SKM-1 (cell line): ENCODE data around the gene ME1.
"Not testable (repeated sequence)": the region's sequence is repeated elsewhere in the genome, so short reads cannot be mapped to it uniquely, and the experiment has no call there.

Source experiments
- DNase-seq: peaks from one replicate; lab custom pipeline; 2025; ENCODE audit not compliant: unreplicated experiment; lab: John Stamatoyannopoulos, UW

The ME1 gene

GRCh38 chr6:83359638-83360037, 71.2 kb downstream of the ME1 start:
- DNase-seq, result no peak

DNA sequence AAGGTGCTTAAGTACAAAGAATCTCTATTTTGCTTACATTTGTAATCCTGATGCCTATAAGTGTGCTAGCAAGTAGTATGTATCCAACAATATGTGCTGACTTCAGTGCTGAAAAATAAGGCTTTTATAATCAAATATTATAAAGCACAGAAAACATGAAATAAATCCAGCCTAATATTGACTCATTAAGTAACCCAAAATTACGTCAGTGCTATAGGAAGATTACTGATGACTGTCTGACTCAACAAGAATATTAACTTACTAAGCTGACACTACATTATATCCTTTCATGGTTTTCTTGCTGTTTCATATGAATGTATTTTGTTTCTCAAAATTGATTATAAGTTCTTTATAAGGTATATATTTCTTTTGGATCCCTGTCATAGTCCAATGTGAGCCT, 76.1 kb downstream of the ME1 start:
- no peak for DNase-seq

DNA sequence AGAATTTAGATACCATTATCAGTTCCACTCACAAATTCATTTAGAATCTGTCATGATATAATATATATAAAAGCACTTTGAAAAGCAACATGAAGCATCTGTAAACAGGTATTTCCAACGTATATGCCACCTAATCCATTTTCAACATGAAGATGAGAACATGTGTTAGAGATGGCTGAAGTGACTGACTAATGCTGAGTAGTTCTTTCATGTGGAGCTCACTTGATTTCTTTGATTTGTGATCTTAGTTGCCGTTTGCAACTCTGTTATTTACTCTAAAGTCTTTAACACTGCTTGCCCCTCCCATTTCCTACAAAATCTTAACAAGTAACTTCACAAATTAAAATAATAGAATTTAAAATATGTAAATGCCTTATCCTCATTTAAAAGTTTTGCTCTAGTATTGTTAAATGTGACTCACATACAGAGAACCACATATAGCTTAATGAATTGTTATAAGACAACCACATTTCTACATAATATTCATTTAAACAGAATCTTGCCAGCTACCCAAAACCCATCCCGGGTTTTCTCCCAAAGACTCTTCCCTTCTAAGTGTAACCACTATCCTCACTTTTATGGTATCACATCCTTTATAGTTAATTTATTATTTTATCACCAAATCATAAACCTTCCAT, 78.3 kb downstream of the ME1 start:
- DNase-seq, result no peak

GRCh38 chr6:83343121-83343520, 87.7 kb downstream of the ME1 start:
- DNase-seq, result no peak

GRCh38 chr6:83341765-83342164, 89.1 kb downstream of the ME1 start:
- no peak for DNase-seq

DNA sequence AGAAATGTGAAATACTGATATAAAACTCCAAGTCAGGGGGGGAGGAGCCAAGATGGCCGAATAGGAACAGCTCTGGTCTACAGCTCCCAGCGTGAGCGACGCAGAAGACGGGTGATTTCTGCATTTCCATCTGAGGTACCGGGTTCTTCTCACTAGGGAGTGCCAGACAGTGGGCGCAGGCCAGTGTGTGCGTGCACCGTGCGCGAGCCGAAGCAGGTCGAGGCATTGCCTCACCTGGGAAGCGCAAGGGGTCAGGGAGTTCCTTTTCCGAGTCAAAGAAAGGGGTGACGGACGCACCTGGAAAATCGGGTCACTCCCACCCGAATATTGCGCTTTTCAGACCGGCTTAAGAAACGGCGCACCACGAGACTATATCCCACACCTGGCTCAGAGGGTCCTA, 96.9 kb downstream of the ME1 start:
- DNase-seq, result not testable (repeated sequence)

DNA sequence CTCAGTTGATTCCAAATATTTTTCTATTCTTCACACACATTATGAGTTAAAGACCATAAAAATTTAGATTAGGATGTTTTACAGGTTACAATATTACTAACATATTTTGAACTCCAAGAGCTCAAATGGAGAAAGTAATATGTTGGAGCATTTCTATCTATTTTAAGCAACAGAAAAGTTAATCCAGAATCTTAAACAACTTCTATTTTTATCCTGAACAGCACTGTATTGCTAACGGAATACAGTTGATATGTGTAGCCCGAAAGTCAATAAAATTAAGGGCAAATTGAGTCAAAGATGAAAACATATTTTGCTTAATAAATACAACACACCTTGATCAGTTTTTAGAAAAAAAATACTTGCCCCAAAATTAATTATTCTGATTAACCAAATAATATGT, 97.4 kb downstream of the ME1 start:
- no peak for DNase-seq

DNA sequence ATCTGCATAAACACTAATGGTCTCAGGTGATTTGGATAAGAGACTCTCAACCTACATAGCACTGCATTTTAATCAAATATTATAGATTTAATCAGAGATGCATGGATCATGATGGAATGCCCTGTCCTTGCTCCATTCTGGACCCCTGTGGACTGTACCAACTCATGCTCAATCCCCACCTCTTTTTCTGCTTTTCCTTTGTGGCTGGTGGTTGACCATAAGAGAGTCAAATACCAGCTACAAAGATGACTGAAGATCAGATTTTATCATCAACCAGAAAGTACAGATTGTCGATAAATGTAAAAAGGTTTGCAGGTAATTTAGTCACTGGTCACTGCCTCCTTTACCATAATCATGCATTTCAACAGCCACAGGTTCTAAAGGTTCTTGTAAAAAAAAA, 116.2 kb downstream of the ME1 start:
- DNase-seq, result no peak

- no peak for DNase-seq
Observed at GRCh38 chr6:83313882-83314281, 117.0 kb downstream of the ME1 start.

- DNase-seq, result no peak
Observed at GRCh38 chr6:83311231-83311630, 119.6 kb downstream of the ME1 start.

DNA sequence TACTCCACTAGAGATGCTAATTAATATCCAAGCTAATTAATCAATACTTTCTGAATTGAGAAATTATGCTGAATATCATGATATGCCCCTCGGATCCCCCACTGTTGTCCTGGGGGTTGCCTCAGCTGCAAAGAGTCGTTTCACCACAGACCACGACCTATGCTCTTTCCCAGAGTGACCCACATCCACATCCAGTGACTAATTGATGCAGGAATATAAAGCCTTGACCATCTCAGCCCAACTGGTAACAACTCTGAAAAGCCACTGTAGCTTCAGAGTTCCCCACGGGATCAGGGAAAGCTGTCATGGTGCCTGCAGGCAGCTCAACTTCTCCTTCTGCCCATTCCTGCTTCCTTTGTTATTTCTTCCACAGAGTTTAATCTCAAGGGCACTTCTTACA, 120.8 kb downstream of the ME1 start:
- no peak for DNase-seq

DNA sequence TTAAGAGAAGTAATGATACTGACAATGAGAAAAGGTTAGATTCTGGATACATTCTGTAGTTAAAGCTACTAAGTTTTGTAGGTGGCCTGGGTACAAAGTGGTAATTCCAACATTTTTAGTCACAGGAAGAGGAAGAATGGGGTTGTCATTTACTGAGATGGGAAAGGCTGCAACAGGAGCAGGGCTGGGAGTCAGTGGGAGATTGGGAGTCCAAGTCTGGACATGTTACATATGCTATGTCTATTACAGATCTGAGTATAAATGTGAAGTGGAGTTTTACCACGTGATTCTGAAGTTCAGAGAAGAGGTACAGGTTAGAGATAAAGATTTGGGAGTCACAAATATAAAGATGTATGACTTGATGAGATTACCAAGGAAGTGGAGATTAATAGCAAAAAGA, 121.5 kb downstream of the ME1 start:
- DNase-seq, result no peak

- no peak for DNase-seq
Observed at GRCh38 chr6:83308833-83309232, 122.0 kb downstream of the ME1 start.

DNA sequence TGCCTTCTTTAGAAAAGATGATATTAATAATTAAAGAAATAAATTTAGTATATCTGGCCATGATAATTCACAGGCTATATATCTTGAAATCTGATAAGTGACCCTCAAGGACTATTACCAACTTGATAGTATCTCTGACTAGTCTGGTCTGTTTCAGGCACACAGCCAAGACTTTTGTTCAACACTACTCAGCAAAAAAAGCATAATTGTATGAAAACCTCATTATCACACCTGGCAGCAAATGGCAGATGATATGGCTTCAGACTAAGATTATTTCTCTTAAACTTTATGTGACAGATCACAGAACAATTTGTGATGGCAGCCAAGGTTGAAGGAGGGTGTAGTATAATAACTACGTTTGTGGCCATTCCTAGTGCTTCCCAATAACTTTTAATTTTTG, 123.0 kb downstream of the ME1 start:
- DNase-seq, result no peak

DNA sequence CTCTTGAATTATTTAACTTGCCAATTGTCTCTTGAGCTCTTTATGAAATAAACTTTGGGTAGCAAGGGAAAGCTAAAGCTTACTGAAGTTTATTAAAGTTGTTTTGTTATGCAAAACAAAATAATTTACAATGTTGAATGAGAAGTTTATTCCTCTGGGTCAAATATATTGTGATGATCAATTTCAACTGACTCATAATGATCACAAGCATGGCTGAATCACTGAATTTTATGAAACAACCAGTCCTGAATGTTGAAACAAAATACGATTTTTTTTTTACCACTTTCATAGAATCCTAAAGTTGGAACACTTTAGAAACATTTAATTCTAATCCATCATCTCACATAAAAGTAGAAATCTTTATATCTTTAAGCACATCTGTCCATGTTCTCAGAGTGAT, 127.4 kb downstream of the ME1 start:
- DNase-seq, result no peak

- DNase-seq, result no peak
Observed at GRCh38 chr6:83294676-83295075, 136.2 kb downstream of the ME1 start.

GRCh38 chr6:83292900-83293843, 137.7 kb downstream of the ME1 start:
- no peak for DNase-seq

DNA sequence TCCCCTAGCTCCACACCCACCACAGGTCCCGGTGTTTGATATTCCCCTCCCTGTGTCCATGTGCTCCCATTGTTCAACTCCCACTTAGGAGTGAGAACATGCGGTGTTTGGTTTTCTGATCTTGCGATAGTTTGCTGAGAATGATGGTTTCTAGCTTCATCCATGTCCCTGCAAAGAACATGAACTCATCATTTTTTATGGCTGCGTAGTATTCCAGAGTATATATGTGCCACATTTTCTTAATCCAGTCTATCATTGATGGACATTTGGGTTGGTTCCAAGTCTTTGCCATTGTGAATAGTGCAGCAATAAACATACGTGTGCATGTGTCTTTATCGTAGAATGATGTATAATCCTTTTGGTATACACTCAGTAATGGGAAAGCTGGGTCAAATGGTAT, 143.6 kb downstream of the ME1 start:
- not testable (repeated sequence) for DNase-seq

GRCh38 chr6:83285917-83286316, 144.9 kb downstream of the ME1 start:
- no peak for DNase-seq

- DNase-seq, result no peak
Observed at GRCh38 chr6:83273596-83273995, 157.3 kb downstream of the ME1 start.

- DNase-seq, result no peak
Observed at GRCh38 chr6:83270971-83271719, 159.7 kb downstream of the ME1 start.

- no peak for DNase-seq
Observed at GRCh38 chr6:83265384-83265783, 165.5 kb downstream of the ME1 start.
